Putamen (tissue), 1 donor: Measurements from ENCODE around the gene CAV1.
"Not testable (repeated sequence)": the region's sequence is repeated elsewhere in the genome, so short reads cannot be mapped to it uniquely, and the experiment has no call there.

Source experiments
- DNase-seq: peaks from one replicate; pipeline ENCODE4 v3.0.0-alpha.2; 2016; ENCODE audit warnings: low spot score

The CAV1 gene

GRCh38 chr7:116582806-116583444, 58.1 kb downstream of the CAV1 start:
- no peak for DNase-seq

GRCh38 chr7:116583653-116584052, 58.8 kb downstream of the CAV1 start:
- no peak for DNase-seq

GRCh38 chr7:116584721-116585120, 59.9 kb downstream of the CAV1 start:
- no peak for DNase-seq

DNA sequence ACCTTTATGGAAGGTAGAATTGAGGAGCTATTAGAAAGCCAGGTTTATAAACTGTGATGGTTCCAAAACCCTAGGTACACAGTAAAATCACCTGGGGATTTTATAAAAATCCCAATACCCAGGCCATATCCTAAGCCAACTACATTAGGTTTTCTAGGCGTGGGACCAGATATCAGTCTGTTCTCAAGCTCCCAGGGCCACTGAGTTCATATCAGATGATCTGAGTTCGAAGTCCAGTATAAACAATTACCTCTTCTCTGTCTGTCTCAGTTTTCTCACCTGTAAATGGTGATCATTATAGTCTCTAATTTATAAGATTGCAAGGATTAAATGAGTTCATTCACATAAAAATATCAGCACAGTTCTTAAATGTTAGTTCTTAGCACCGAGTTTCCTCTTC, 60.6 kb downstream of the CAV1 start:
- DNase-seq: no peak

DNA sequence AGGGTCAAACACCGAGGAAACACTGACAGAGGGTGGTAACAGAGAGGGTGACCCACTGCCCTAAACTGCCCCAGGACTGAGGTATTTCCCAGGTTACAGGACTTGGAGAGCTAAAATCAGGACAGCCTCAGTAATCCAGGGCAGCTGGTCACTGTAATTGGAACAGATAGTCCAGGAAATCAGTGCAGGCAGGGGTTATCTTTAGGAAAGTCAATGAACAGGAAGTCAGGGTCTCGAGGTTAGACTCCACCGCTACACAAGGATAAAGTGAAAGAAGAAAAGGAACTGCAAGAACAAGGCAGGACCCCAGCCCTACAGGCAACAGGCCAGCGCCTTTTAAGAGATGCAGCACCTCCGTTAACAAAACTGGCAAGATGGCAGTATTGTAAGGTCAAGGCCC, 61.1 kb downstream of the CAV1 start:
- no peak for DNase-seq

- DNase-seq: not testable (repeated sequence)
Measured at GRCh38 chr7:116587200-116587599, 62.4 kb downstream of the CAV1 start.

GRCh38 chr7:116588225-116588624, 63.4 kb downstream of the CAV1 start:
- DNase-seq: no peak

DNA sequence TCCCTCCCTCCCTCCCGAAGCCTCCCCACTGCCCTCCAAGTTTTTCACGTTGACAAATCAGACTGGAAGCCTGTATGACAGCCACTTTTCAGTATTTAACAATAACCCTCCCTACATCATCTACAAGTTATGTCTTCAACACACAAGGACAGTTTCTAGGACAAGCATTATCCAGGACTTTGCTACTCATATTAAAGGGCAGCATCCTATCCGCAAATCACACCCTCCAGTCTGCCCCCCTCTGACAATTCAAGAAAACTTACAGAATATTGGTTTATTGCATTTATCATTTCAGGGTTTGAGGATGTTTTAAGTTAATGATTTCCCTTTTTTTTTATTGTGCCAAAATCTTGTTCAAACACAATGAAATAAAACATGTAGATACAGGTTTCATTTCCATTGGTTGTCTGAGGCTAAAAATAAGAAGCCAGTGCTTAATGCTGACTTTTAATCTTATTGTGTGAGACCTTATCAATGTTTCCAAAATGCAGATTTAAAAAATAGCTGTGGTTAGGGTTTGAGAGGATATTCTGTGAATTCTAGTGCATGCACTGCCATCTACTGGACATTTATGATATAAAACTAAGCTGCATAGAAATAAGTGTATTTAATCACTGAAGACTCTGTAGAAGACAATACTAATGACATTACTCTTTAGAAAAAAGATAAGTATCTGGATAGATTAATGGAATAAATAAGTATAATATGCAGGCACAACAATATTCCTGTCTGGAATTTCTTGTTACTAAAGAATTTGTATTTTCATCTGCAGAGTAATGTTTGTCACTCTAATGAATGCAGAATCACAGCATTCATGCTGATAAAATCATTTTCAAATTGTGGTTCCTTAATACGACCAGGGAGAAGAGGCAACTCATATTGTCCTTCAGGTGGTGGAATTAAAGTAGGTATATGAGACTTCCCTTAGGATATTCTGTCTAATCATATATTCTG, 64.1 kb downstream of the CAV1 start:
- peak; percentile 39 for DNase-seq

- DNase-seq: peak; percentile 15
Measured at GRCh38 chr7:116591202-116592040, 66.6 kb downstream of the CAV1 start.

DNA sequence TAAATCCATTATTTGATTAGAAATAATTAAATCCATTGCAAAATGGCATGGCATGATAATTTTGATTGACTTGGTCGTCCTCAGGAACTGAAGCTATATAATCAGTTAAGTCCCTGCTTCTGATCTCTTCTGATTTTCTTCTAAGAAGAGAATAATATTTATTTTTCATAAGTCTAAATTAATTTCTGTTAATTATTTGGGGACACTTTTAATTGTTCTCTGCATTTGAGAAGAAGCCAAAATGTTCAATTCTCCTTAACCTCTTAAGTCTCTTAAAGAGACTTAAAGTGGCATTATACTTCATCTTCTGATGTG, 67.2 kb downstream of the CAV1 start:
- no peak for DNase-seq

DNA sequence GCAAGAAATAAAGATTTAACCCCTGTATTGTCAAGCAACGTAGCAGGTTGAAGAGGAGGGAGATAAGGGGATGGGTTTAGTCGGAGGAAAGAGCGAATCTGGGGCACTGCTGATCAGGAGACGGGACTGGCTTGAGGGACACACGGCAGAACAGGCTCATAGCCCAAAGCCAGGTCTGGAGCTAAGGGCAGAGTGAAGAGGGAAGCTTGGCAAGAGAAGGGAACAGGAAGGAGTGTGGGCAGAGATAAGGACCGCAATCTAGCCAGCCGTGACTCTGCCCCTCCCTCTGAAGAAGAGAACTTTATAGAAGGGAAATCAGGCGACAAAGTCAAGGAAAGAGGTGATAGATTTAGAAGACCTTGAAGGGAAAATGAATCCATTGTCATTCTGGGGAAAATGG, 67.6 kb downstream of the CAV1 start:
- no peak for DNase-seq

GRCh38 chr7:116593359-116594075, 68.7 kb downstream of the CAV1 start:
- DNase-seq: no peak

- no peak for DNase-seq
Measured at GRCh38 chr7:116595063-116595462, 70.2 kb downstream of the CAV1 start.

DNA sequence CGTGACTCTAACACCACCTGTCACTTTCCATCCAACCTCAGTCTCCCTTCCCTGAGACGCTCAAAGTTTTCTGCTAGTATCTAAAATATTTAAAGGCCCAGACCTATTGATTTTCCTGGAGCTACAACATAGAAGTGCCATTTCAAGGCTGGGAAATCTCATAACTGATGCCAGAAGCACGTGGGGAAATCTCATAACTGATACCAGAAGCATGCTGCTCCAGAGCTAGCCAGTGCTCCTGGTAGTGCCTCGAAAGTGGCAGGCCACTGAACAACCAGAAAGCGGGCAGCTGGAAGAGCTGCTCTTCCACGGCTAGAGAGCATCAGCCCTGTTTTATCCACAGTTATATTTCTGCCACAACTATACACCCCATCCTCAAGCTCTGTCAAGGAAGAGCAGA, 72.5 kb downstream of the CAV1 start:
- DNase-seq: no peak

DNA sequence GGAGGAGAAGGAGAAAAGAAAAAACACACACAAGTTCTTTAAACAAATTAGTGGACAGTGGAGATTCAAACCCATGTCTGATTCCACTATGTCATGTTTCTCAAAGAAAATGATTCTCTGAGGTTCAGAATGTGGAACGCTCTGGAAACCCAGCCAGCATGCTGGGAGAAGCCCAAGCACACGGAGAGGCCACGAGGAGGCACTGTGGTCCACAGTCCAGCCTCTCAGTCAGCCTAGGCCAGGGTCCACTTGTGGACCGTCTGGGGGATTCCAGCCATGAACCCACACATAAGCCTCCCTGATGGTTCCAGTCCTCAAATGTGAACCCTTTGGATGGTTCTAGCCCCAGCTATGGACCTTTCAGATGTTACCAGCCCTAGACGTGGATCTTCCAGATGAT, 73.4 kb downstream of the CAV1 start:
- no peak for DNase-seq

DNA sequence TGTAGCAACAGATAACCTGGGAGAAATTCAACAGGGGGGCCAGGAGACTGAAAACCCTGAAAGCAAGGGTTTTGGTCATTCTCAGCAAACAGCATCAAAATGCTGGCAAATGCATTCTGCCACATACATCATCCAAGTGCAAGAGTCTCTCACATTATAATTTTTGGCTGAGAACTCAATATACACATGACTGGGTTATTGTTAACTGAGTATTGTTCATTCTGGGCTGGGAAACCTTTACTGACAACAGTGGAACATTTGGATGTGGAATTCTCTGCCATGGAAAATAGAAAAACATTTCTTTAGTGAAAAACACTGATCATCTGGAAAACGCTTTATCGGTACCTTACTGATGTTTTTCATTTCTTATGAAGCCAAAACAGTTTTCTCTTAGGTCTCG, 74.0 kb downstream of the CAV1 start:
- DNase-seq: peak; percentile 60

DNA sequence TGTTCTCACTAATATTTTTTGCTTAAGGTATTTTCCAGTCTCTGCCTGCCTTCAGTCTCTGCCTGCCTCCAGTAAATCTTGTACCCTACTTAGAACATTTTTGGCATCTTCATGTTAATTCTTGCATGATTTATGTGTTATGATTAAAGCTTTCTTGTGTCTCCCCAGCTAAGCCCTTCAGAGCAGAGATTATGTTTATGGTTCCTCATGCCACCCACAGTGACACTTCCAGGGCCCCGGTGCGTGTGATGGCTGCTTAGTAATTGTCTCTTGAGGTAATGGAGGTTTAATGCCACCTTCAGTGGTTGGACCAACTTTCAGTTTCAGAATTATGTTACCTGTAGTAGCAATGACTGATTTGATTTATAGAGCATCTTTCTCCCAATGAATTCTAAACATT, 76.6 kb downstream of the CAV1 start:
- DNase-seq: no peak

DNA sequence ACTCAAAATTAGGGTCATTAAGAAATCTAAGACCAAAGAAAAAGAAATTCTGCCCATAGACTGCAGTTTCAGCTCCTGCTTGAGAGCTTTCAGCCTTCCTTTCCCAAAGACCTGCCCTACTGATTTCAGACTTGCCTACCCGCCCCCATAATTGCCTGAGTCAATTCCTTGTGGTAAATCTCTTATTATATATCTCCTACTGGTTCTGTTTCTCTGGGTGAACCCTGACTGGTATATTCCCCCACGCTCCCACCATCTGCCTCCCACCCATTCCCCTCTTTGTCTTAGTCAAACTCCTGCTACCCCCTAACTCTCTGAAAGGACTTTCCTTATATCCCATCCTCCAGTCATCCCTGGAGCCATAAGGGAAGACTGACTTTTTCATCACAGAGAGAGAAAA, 82.5 kb downstream of the CAV1 start:
- peak; percentile 47 for DNase-seq

DNA sequence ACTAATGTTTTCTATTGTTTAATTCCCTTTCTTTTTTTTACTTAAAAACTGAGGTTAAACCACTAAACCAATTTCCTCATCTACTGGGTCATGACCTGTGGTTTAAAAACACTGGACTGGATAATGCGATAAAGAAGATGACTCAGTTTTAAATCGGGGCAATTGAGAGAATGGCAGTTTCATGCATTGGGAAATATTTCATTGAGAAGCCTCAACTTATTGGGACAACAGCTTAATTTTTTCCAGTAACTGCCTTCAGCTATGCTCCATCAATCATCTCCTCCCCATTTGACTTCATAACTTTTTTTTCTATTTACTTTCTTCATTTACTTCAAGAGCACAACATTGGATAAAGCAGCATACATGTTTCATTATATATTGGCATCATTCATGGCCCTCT, 85.4 kb downstream of the CAV1 start:
- no peak for DNase-seq

DNA sequence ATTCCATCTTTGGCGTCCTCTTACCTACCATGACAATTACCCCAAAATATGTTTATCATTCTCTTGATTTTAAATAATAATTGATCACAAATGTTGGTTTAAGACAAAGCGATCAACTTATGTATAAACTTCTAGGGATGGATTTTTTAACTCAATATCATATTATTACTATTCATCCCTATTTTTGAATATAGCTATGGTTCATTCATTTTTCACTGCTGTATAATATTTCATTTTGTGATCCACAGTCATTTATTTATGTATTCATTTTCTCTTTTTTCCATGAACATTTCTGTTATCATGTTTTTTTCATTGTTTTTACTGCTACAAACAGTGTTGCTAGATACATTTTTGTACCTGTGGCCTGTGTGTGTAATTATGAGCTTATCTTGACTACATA, 85.9 kb downstream of the CAV1 start:
- DNase-seq: no peak
